D721Med (cell line): ENCODE results near the gene HTR3A.
A peak's percentile ranks its signal among the peaks of the same experiment; 100 is the strongest.

Experiments used
- DNase-seq: peaks from one replicate; pipeline ENCODE4 v3.0.0; 2011; ENCODE audit warnings: low spot score; ENCODE audit not compliant: insufficient read length
- FAIRE-seq: peaks from 2 replicates; lab custom pipeline; 2011; peaks lifted over from hg19 to GRCh38; lab: Jason Lieb, UNC
- CTCF ChIP-seq: IDR thresholded peaks from 2 replicates; pipeline ENCODE4 v1.5.1; 2012; ENCODE audit warnings: mild to moderate bottlenecking, control low read depth; ENCODE audit not compliant: insufficient read depth; ENCODE audit errors: missing control alignments

The HTR3A gene

GRCh38 chr11:113954235-113954634, 20.7 kb upstream of the HTR3A start:
- no peak for TF ChIP-seq CTCF
- FAIRE-seq (no peak), DNase-seq (no peak)

- peak; percentile 57 for DNase-seq
- no peak for TF ChIP-seq CTCF
- no peak for FAIRE-seq
Observed at GRCh38 chr11:113956986-113957385, 17.9 kb upstream of the HTR3A start.

- no peak for TF ChIP-seq CTCF
- FAIRE-seq (no peak), DNase-seq (no peak)
Observed at GRCh38 chr11:113960702-113961330, 14.1 kb upstream of the HTR3A start.

- TF ChIP-seq CTCF = no peak
- FAIRE-seq = no peak
- DNase-seq = no peak
Observed at GRCh38 chr11:113967361-113967760, 7.5 kb upstream of the HTR3A start.

GRCh38 chr11:113971506-113972195, 3.3 kb upstream of the HTR3A start:
- TF ChIP-seq CTCF = no peak
- FAIRE-seq (no peak), DNase-seq (no peak)

GRCh38 chr11:113977071-113977490, 2.2 kb downstream of the HTR3A start:
- TF ChIP-seq CTCF = no peak
- no peak for DNase-seq
- FAIRE-seq = no peak

- DNase-seq (no peak), FAIRE-seq (no peak)
- no peak for TF ChIP-seq CTCF
Observed at GRCh38 chr11:113977701-113978100, 2.8 kb downstream of the HTR3A start.
